ENCODE data around the gene NRG2.

The NRG2 gene

DNA sequence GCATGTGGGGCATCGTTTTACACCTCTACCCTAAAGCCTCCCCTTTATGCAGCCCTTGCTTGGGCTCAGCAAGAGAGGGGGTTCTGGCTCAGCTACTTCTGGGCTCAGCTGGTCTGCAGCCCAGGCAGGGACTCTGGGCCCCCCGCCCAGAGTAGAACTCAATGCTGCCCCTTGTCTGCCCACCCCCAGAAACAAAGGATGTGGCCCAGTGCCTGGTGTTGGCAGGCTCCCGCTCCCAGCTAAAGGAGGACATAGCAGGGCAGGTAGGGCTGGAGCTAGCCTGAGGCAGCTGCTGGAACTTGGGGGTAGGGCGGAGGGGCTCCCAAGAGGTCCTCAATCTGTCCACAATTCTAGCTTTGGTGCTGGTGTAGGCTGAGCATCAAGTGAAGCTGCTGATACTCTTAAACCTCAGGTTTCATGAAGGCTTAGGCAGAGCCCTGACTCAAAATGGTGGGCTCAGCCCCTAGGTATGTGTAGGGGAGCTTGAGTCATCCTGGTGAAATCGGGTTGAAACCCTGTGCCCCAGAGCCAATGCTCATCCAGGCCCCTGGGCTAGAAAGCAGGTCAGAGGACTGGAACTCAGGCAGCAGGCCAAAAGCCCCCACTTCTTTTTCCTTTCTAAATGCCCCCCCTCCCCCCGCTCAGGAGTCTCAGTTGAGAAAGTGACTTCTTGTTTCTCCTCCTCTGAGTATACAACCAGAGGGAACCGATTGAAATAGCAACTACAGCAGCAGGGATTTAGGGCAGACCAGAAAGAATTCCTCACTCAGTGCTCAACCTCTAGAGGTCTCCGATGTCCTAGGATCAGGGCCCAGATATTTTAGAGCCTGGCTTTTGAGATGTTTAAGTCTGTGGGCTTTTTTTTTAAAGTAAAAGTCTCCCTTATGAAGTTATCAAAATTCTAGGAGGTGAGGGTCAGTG, 236.1 kb downstream of the NRG2 start:
- no peak overlapping the region for H3K4me3 ChIP-seq (ENCODE audit: insufficient read depth, low read length, poor library complexity, severe bottlenecking)
- no peak overlapping the region for H2AFZ ChIP-seq (ENCODE audit: low read depth, low read length, severe bottlenecking)
- no peak for TF ChIP-seq EZH2phosphoT487 (conservative IDR thresholded peaks at IDR 0.05; ENCODE audit: low read length)
- TF ChIP-seq CTCF (IDR thresholded peaks at IDR 0.05; ENCODE audit: insufficient read depth, low read length, poor library complexity, severe bottlenecking) = no peak
- H4K20me1 ChIP-seq (ENCODE audit: low read depth, low read length) = no peaks in the 10 kb centered on the region
- H3K9me3 ChIP-seq (ENCODE audit: insufficient read depth, low read length) = no peaks in the 10 kb centered on the region
- H3K36me3 ChIP-seq (ENCODE audit: low read length) = no peaks in the 10 kb centered on the region
- no peak overlapping the region for H3K4me2 ChIP-seq (ENCODE audit: low read depth, low read length, poor library complexity, severe bottlenecking)
- H3F3A ChIP-seq (ENCODE audit: insufficient read depth) = no peaks in the 10 kb centered on the region
- no peaks in the 10 kb centered on the region for H3K27me3 ChIP-seq (ENCODE audit: low read length)
- no peaks in the 10 kb centered on the region for H3K79me2 ChIP-seq (ENCODE audit: insufficient read depth, low read length)
- no peak overlapping the region for H3K27ac ChIP-seq (ENCODE audit: low read depth, low read length)
- no peaks in the 10 kb centered on the region for H3K9me2 ChIP-seq (replicated peaks; ENCODE audit: insufficient read depth, low read length)
- H3K9ac ChIP-seq (ENCODE audit: low read length) = no peak overlapping the region

- no peak overlapping the region for H3K9ac ChIP-seq (ENCODE audit: low read length)
- no peak overlapping the region for H2AFZ ChIP-seq (ENCODE audit: low read depth, low read length, severe bottlenecking)
- TF ChIP-seq EZH2phosphoT487 (conservative IDR thresholded peaks at IDR 0.05; ENCODE audit: low read length) = no peak
- TF ChIP-seq CTCF (IDR thresholded peaks at IDR 0.05; ENCODE audit: insufficient read depth, low read length, poor library complexity, severe bottlenecking) = no peak
- no peaks in the 10 kb centered on the region for H3K27me3 ChIP-seq (ENCODE audit: low read length)
- no peaks in the 10 kb centered on the region for H3K9me3 ChIP-seq (ENCODE audit: insufficient read depth, low read length)
- no peaks in the 10 kb centered on the region for H3F3A ChIP-seq (ENCODE audit: insufficient read depth)
- H3K79me2 ChIP-seq (ENCODE audit: insufficient read depth, low read length) = no peaks in the 10 kb centered on the region
- H3K4me3 ChIP-seq (ENCODE audit: insufficient read depth, low read length, poor library complexity, severe bottlenecking) = no peak overlapping the region
- no peaks in the 10 kb centered on the region for H3K9me2 ChIP-seq (replicated peaks; ENCODE audit: insufficient read depth, low read length)
- H3K4me2 ChIP-seq (ENCODE audit: low read depth, low read length, poor library complexity, severe bottlenecking) = no peak overlapping the region
- H4K20me1 ChIP-seq (ENCODE audit: low read depth, low read length) = no peaks in the 10 kb centered on the region
- no peak overlapping the region for H3K27ac ChIP-seq (ENCODE audit: low read depth, low read length)
- H3K36me3 ChIP-seq (ENCODE audit: low read length) = no peaks in the 10 kb centered on the region
These were observed 237.0 kb downstream of the NRG2 start for GRCh38 chr5:139806111-139806510.

DNA sequence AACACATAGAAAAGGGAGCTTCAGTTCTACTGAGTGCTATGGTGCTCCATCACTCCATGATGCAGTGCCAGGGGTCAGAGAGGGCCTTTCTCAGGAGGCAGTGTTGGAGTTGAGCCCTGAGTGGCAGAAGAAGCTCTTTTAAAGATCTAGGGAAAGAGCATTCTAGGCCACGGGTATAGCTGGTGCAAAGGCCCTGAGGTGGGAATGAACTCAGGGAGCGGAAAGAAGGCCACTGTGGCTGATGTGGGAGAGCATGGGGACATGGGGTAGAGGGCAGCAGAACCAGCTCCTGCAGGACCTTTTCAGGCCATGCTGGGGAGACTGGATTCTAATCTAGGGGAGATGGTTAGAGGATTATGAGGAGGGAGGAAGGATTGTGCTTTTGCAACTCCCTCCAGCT, 237.6 kb downstream of the NRG2 start:
- no peak overlapping the region for H3K27ac ChIP-seq (ENCODE audit: low read depth, low read length)
- H3K4me2 ChIP-seq (ENCODE audit: low read depth, low read length, poor library complexity, severe bottlenecking) = no peak overlapping the region
- no peaks in the 10 kb centered on the region for H3K9me2 ChIP-seq (replicated peaks; ENCODE audit: insufficient read depth, low read length)
- H3K4me3 ChIP-seq (ENCODE audit: insufficient read depth, low read length, poor library complexity, severe bottlenecking) = no peak overlapping the region
- no peak overlapping the region for H2AFZ ChIP-seq (ENCODE audit: low read depth, low read length, severe bottlenecking)
- H3F3A ChIP-seq (ENCODE audit: insufficient read depth) = no peaks in the 10 kb centered on the region
- H4K20me1 ChIP-seq (ENCODE audit: low read depth, low read length) = no peaks in the 10 kb centered on the region
- no peaks in the 10 kb centered on the region for H3K9me3 ChIP-seq (ENCODE audit: insufficient read depth, low read length)
- no peak for TF ChIP-seq EZH2phosphoT487 (conservative IDR thresholded peaks at IDR 0.05; ENCODE audit: low read length)
- TF ChIP-seq CTCF (IDR thresholded peaks at IDR 0.05; ENCODE audit: insufficient read depth, low read length, poor library complexity, severe bottlenecking) = no peak
- no peak overlapping the region for H3K9ac ChIP-seq (ENCODE audit: low read length)
- H3K36me3 ChIP-seq (ENCODE audit: low read length) = no peaks in the 10 kb centered on the region
- no peaks in the 10 kb centered on the region for H3K79me2 ChIP-seq (ENCODE audit: insufficient read depth, low read length)
- no peaks in the 10 kb centered on the region for H3K27me3 ChIP-seq (ENCODE audit: low read length)
